SKM-1 (cell line): ENCODE data around the gene NRDE2.

Experiments used
- DNase-seq: peaks from one replicate; lab custom pipeline; 2025; ENCODE audit not compliant: unreplicated experiment; lab: John Stamatoyannopoulos, UW

The NRDE2 gene

GRCh38 chr14:90331497-90332270, at the start of gene NRDE2:
Gene NRDE2, minus strand, starts transcription at chr14:90331941. Its CDS starts 37 bp downstream, at chr14:90331904.
- peak; percentile 61 for DNase-seq

- no peak for DNase-seq
These were observed 49.5 kb upstream of the NRDE2 start for GRCh38 chr14:90381011-90381786.

GRCh38 chr14:90379106-90379505, 47.4 kb upstream of the NRDE2 start:
- DNase-seq, result no peak

- no peak for DNase-seq
These were observed 46.5 kb upstream of the NRDE2 start for GRCh38 chr14:90378249-90378648.

- DNase-seq, result no peak
These were observed 44.2 kb upstream of the NRDE2 start for GRCh38 chr14:90375934-90376333.

- no peak for DNase-seq
These were observed 43.1 kb upstream of the NRDE2 start for GRCh38 chr14:90374813-90375212.

GRCh38 chr14:90373887-90374286, 42.1 kb upstream of the NRDE2 start:
- no peak for DNase-seq

GRCh38 chr14:90368946-90369721, 37.4 kb upstream of the NRDE2 start:
- no peak for DNase-seq

GRCh38 chr14:90362558-90362896, 30.8 kb upstream of the NRDE2 start:
- DNase-seq, result no peak

GRCh38 chr14:90361865-90362557, 30.3 kb upstream of the NRDE2 start:
- no peak for DNase-seq

- no peak for DNase-seq
These were observed 26.6 kb upstream of the NRDE2 start for GRCh38 chr14:90358359-90358758.

- no peak for DNase-seq
These were observed 25.2 kb upstream of the NRDE2 start for GRCh38 chr14:90356925-90357324.

GRCh38 chr14:90355540-90356518, 24.1 kb upstream of the NRDE2 start:
- DNase-seq, result no peak

- DNase-seq, result no peak
These were observed 23.0 kb upstream of the NRDE2 start for GRCh38 chr14:90354551-90355298.

- no peak for DNase-seq
These were observed 18.0 kb upstream of the NRDE2 start for GRCh38 chr14:90349739-90350138.

GRCh38 chr14:90348270-90348669, 16.5 kb upstream of the NRDE2 start:
- no peak for DNase-seq

GRCh38 chr14:90345239-90345557, 13.5 kb upstream of the NRDE2 start:
- no peak for DNase-seq

GRCh38 chr14:90344331-90345238, 12.8 kb upstream of the NRDE2 start:
- no peak for DNase-seq
